Measurements from ENCODE around the gene UGDH. TPM values are rescaled to one million over a fixed set of nuclear protein-coding genes. Genes with fewer than 3 reads are reported as not detected.
"Not testable (repeated sequence)": the region's sequence is repeated elsewhere in the genome, so short reads cannot be mapped to it uniquely, and the experiment has no call there.

Gene UGDH
- total RNA-seq, 1 experiment from 2014 or later: 71.8 TPM

DNA sequence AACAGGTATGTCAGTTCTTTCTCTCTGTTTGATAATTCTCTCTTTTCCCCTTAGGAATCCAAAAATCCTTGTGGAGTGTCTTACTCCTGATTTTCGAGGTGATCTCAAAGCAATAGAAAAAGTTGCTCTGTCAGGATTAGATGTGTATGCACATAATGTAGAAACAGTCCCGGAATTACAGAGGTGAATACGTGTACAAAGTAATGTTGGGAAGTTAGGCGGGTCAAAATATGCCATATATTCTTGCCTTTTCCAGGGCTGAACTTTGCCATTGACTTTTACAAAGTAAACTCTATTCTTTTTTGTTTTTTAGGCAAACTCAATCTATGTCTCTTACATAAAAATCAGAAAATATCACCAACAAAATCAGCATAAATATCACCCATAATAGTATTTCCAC is 59.8 kb downstream of the UGDH start:
- DNase-seq: no peak
- peaks cover 8% of the 10 kb centered on the region for H3K36me3 Mint-ChIP-seq (ENCODE audit: insufficient read depth, unreplicated experiment)
- peaks cover 8% of the 10 kb centered on the region for H3K4me1 Mint-ChIP-seq (ENCODE audit: low read depth, unreplicated experiment)
- H3K9me3 Mint-ChIP-seq (ENCODE audit: low read depth, unreplicated experiment): no peaks in the 10 kb centered on the region
- TF ChIP-seq, protein P1, sequence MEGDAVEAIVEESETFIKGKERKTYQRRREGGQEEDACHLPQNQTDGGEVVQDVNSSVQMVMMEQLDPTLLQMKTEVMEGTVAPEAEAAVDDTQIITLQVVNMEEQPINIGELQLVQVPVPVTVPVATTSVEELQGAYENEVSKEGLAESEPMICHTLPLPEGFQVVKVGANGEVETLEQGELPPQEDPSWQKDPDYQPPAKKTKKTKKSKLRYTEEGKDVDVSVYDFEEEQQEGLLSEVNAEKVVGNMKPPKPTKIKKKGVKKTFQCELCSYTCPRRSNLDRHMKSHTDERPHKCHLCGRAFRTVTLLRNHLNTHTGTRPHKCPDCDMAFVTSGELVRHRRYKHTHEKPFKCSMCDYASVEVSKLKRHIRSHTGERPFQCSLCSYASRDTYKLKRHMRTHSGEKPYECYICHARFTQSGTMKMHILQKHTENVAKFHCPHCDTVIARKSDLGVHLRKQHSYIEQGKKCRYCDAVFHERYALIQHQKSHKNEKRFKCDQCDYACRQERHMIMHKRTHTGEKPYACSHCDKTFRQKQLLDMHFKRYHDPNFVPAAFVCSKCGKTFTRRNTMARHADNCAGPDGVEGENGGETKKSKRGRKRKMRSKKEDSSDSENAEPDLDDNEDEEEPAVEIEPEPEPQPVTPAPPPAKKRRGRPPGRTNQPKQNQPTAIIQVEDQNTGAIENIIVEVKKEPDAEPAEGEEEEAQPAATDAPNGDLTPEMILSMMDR (IDR thresholded peaks at IDR 0.05; ENCODE audit: unreplicated experiment): no peak
- CTCF ChIA-PET: no interaction called here
- intact Hi-C loops (cut with micrococcal nuclease; ENCODE audit: unreplicated experiment): no loop called here
- no TSS peak for BruUV-seq (replicated peaks)
- no peaks in the 10 kb centered on the region for H3K27me3 Mint-ChIP-seq (ENCODE audit: unreplicated experiment)
- H3K27ac Mint-ChIP-seq (ENCODE audit: unreplicated experiment): no peak overlapping the region
- no peak overlapping the region for H3K4me3 Mint-ChIP-seq (ENCODE audit: low read depth, unreplicated experiment)

DNA sequence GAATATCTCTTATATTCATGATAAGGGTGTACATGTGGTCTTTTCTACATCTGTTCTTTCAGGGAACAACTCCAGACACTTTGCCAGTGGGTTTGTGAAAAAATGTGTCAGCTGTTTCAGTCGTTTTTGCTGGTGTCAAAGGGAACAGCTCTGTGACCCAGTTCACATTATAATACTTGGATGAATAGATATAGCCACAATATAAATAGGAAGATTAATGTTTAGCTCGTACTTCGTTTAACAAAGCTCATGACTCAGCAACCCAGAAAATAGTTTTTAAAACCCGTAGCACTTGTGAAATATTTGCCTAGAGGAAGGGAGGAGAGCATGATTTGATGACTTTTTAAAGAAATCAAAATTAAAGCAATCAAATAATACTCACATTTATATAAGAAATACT is 60.5 kb downstream of the UGDH start:
- Mint-ChIP-seq H3K27ac (ENCODE audit: unreplicated experiment) (no peak overlapping the region), H3K4me1 (ENCODE audit: low read depth, unreplicated experiment) (peaks cover 8% of the 10 kb centered on the region), H3K36me3 (ENCODE audit: insufficient read depth, unreplicated experiment) (peaks cover 8% of the 10 kb centered on the region), H3K27me3 (ENCODE audit: unreplicated experiment) (no peaks in the 10 kb centered on the region), H3K4me3 (ENCODE audit: low read depth, unreplicated experiment) (no peak overlapping the region), H3K9me3 (ENCODE audit: low read depth, unreplicated experiment) (no peaks in the 10 kb centered on the region)
- BruUV-seq (replicated peaks): no TSS peak
- intact Hi-C loops (cut with micrococcal nuclease; ENCODE audit: unreplicated experiment): no loop called here
- no peak for DNase-seq
- TF ChIP-seq, protein P1 (IDR thresholded peaks at IDR 0.05; ENCODE audit: unreplicated experiment): no peak
- CTCF ChIA-PET: no interaction called here

DNA sequence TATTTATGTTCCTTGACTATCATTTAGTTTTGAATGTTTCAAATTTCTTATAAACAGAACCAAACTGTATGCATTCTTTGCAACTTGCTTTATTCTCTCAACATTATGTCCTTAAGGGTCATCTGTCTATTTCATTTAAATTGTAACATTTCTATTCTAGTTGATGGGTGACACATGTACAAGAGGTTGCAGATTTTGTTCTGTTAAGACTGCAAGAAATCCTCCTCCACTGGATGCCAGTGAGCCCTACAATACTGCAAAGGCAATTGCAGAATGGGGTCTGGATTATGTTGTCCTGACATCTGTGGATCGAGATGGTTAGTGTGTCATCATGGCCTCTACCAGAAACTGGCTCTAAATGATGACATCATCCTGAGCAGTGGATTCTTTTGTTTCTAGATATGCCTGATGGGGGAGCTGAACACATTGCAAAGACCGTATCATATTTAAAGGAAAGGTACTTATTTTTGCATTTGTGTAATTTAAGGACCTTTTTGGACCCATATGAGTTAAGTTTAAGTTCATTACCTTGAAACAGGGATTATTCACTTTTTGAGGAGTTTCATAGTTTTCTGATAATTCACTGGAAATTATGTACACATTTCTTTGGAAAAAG is 62.2 kb downstream of the UGDH start:
- no peaks in the 10 kb centered on the region for H3K9me3 Mint-ChIP-seq (ENCODE audit: low read depth, unreplicated experiment)
- H3K4me3 Mint-ChIP-seq (ENCODE audit: low read depth, unreplicated experiment): no peak overlapping the region
- H3K27ac Mint-ChIP-seq (ENCODE audit: unreplicated experiment): no peak overlapping the region
- H3K36me3 Mint-ChIP-seq (ENCODE audit: insufficient read depth, unreplicated experiment): peaks cover 15% of the 10 kb centered on the region
- DNase-seq: no peak
- intact Hi-C loops (cut with micrococcal nuclease; ENCODE audit: unreplicated experiment): no loop called here
- CTCF ChIA-PET: no interaction called here
- no peaks in the 10 kb centered on the region for H3K27me3 Mint-ChIP-seq (ENCODE audit: unreplicated experiment)
- peaks cover 8% of the 10 kb centered on the region for H3K4me1 Mint-ChIP-seq (ENCODE audit: low read depth, unreplicated experiment)
- BruUV-seq (replicated peaks): no TSS peak
- TF ChIP-seq, protein P1 (IDR thresholded peaks at IDR 0.05; ENCODE audit: unreplicated experiment): no peak

DNA sequence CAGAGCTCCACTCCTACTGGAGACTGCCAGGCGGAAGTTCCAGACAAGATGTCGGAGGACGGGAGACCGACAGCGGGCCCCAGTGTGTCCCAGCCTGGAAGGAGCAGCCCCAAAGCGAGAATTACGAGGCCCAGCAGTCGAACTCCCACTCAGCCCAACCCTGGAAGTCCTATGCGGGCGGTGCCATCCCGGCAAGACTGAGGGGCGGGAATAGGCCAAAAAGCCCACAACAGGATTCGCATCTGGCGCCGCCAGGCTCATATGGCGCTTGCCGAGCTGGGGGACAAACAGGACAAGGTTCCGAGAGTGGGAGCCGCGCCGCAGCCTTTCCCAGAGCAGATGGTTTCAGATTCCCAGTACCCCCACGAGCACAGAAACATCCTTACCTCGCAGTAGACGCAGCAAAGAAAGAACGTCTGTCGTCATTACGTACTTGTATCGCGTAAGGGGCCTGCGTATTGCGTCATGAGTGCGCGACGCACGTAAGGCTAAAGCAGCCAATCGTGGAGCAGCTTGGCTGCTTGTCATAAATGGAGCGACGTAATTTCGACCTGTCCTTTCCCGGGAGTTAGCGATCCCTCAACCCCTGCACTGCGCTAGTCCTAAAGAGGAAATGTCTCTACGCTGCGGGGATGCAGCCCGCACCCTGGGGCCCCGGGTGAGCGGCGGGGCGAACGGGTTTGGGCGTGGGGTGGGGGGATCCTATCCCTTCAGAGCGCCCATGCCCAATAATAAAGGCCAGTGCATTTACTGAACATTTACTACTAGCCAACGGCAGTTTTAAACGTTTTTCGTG is 68.5 kb downstream of the UGDH start, which contains the start of the genes LIAS and RPL9:
Gene LIAS, plus strand, starts transcription at position 552 of the 796 bp plus-strand sequence. Its CDS starts 62 bp downstream, at position 614.
Gene RPL9, minus strand, starts transcription at position 418 of the 796 bp plus-strand sequence. CDS start 483 bp downstream, outside the sequence.
- TF ChIP-seq, protein P1 (IDR thresholded peaks at IDR 0.05; ENCODE audit: unreplicated experiment): no peak
- peaks cover 9% of the 10 kb centered on the region for H3K4me1 Mint-ChIP-seq (ENCODE audit: low read depth, unreplicated experiment)
- CTCF ChIA-PET: interaction anchor here (1.2 kb wide), 1 partner anchor 11 kb away, joined by 3 read pairs; no protein-coding TSS in a partner anchor
- peaks cover 58% of the 10 kb centered on the region for H3K36me3 Mint-ChIP-seq (ENCODE audit: insufficient read depth, unreplicated experiment)
- peak within 1 kb of the TSS; percentile 98 for H3K27ac Mint-ChIP-seq (ENCODE audit: unreplicated experiment)
- H3K4me3 Mint-ChIP-seq (ENCODE audit: low read depth, unreplicated experiment): peak within 1 kb of the TSS; percentile 90
- peak; percentile 86 for DNase-seq
- no peaks in the 10 kb centered on the region for H3K9me3 Mint-ChIP-seq (ENCODE audit: low read depth, unreplicated experiment)
- BruUV-seq (replicated peaks): no TSS peak
- no peaks in the 10 kb centered on the region for H3K27me3 Mint-ChIP-seq (ENCODE audit: unreplicated experiment)
- intact Hi-C loops (cut with micrococcal nuclease; ENCODE audit: unreplicated experiment): loop anchor here (10.0 kb wide), 1 partner anchor 104 kb away; no protein-coding TSS in a partner anchor

DNA sequence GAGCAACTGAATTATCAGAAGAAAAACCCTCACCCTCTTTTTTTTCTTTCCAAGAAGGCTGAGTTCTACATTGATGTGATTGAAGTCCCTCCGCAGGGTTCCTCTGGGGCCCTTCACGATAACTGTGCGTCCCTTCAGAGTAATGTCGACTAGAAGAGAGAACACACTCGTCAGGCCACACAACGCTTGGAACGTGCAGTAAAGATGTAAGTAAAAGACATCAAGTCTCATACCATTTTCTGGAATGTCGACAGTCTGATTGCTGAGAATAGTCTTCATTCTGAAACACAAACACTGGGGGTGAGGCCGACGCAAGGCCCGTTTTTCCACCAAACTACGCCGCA is 69.1 kb downstream of the UGDH start:
- not testable (repeated sequence) for H3K9me3 Mint-ChIP-seq (ENCODE audit: low read depth, unreplicated experiment); H3K4me1 Mint-ChIP-seq (ENCODE audit: low read depth, unreplicated experiment); DNase-seq; BruUV-seq (replicated peaks); H3K27me3 Mint-ChIP-seq (ENCODE audit: unreplicated experiment)
- Mint-ChIP-seq H3K36me3 (ENCODE audit: insufficient read depth, unreplicated experiment) (peaks cover 64% of the 10 kb centered on the region), H3K27ac (ENCODE audit: unreplicated experiment) (peak overlapping the region; percentile 98), H3K4me3 (ENCODE audit: low read depth, unreplicated experiment) (peak overlapping the region; percentile 90)
- CTCF ChIA-PET: interaction anchor here (1.2 kb wide), 1 partner anchor 11 kb away, joined by 3 read pairs; no protein-coding TSS in a partner anchor
- intact Hi-C loops (cut with micrococcal nuclease; ENCODE audit: unreplicated experiment): loop anchor here (10.0 kb wide), 1 partner anchor 103 kb away; no protein-coding TSS in a partner anchor

Data from Calu3 (cell line).